Hepatocyte (in vitro differentiated cells): ENCODE data around the gene BORCS6. TPM values are rescaled to one million over a fixed set of nuclear protein-coding genes. Genes with fewer than 3 reads are reported as not detected.

ENCODE experiments used
- DNase-seq: peaks from one replicate; pipeline ENCODE4 v3.0.0-alpha.2; 2016; ENCODE audit warnings: low spot score
- H2AFZ ChIP-seq: fragments of 200-600 bp; sonication (generic); 2 replicates; pipeline ENCODE4 v1.6.0; 2016; ENCODE audit warnings: antibody characterized with exemption, mild to moderate bottlenecking
- H3K27ac ChIP-seq: fragments of 200-600 bp; sonication (generic); 2 replicates; pipeline ENCODE4 v1.5.1; 2016; ENCODE audit warnings: mild to moderate bottlenecking
- H3K27me3 ChIP-seq: fragments of 200-600 bp; sonication (generic); 2 replicates; pipeline ENCODE4 v1.6.1; 2016
- H3K36me3 ChIP-seq: fragments of 200-600 bp; sonication (generic); replicated peaks from 2 replicates; pipeline ENCODE4 v1.5.1; 2016; ENCODE audit warnings: low read depth; ENCODE audit not compliant: insufficient read depth
- H3K4me1 ChIP-seq: fragments of 200-600 bp; sonication (generic); 2 replicates; pipeline ENCODE4 v1.5.1; 2016; ENCODE audit warnings: mild to moderate bottlenecking, moderate library complexity; ENCODE audit not compliant: insufficient read depth
- H3K4me2 ChIP-seq: fragments of 200-600 bp; sonication (generic); 2 replicates; pipeline ENCODE4 v1.6.0; 2016
- H3K4me3 ChIP-seq: fragments of 200-600 bp; sonication (generic); 2 replicates; pipeline ENCODE4 v1.5.1; 2016; ENCODE audit warnings: mild to moderate bottlenecking
- H3K79me2 ChIP-seq: fragments of 200-600 bp; sonication (generic); 2 replicates; pipeline ENCODE4 v1.6.0; 2017; ENCODE audit warnings: mild to moderate bottlenecking
- H3K9me2 ChIP-seq: fragments of 200-600 bp; sonication (generic); replicated peaks from 2 replicates; pipeline ENCODE4 v1.6.0; 2017; ENCODE audit warnings: mild to moderate bottlenecking; ENCODE audit not compliant: insufficient read depth
- H3K9me3 ChIP-seq: fragments of 200-600 bp; sonication (generic); 2 replicates; pipeline ENCODE4 v1.5.1; 2016; ENCODE audit warnings: low read depth, mild to moderate bottlenecking
- H4K20me1 ChIP-seq: fragments of 200-600 bp; sonication (generic); 2 replicates; pipeline ENCODE4 v1.6.0; 2016; ENCODE audit warnings: mild to moderate bottlenecking; ENCODE audit not compliant: insufficient read depth, poor library complexity, severe bottlenecking
- EZH2 ChIP-seq: fragments of 200-600 bp; sonication (generic); IDR thresholded peaks from 2 replicates; pipeline ENCODE4 v1.6.1; 2016; ENCODE audit warnings: antibody characterized with exemption, mild to moderate bottlenecking, borderline replicate concordance
- EZH2phosphoT487 ChIP-seq: fragments of 200-600 bp; sonication (generic); IDR thresholded peaks from one replicate; pipeline ENCODE4 v1.6.1; 2018; ENCODE audit warnings: antibody characterized with exemption, mild to moderate bottlenecking, low read depth, moderate library complexity; ENCODE audit not compliant: unreplicated experiment, severe bottlenecking
- WGBS: methylation state at CpG from one replicate; pipeline ENCODE4 v1.1.6; 2016; ENCODE audit warnings: low lambda C conversion rate; ENCODE audit errors: missing lambda C conversion rate; 5-methylcytosine and 5-hydroxymethylcytosine counted together
- polyA plus RNA-seq: library from polyadenylated mRNA; unstranded; fragments of >200 nt; fragmentation: Nextera tagmentation; extraction: Ambion mirVana; gene quantifications from 2 replicates; pipeline ENCODE4 v1.2.1, GENCODE V29; 2016
- total RNA-seq: library from RNA; depleted of rRNA; stranded (reverse); fragments of >200 nt; gene quantifications from 2 replicates; pipeline ENCODE4 v1.2.3, GENCODE V29; 2014
- TF ChIP-seq, protein P1 (sequence below): fragments of 200-600 bp; sonication (generic); IDR thresholded peaks from 2 replicates; pipeline ENCODE4 v1.5.1; 2016; ENCODE audit warnings: antibody characterized with exemption, mild to moderate bottlenecking; ENCODE audit not compliant: poor library complexity

BORCS6 gene
- total and polyA plus RNA-seq, 2 experiments from 2014 or later, result 9.4 to 10.2 TPM

DNA sequence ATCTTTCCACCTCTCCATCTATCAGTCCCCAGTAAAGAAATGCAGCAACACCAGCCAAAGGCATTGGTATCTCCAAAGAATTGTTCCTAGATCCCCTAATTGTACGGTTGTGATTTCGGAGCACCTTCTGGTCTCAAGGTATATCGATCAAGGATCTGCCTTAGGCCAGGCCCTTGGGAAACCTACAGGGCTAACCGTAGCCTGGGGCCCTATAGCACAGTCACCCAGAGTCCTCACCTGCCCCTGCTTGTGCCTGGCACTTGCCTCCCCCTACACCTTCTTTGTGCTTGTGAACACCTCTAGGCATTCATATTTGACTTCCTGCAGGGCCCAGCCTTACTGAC, 37.2 kb upstream of the BORCS6 start:
- Histone ChIP-seq H4K20me1 (no peaks in the 10 kb centered on the region), H3K27ac (peak overlapping the region; percentile 94), H3K9me3 (no peaks in the 10 kb centered on the region), H3K4me1 (peaks cover 13% of the 10 kb centered on the region), H3K4me3 (peak overlapping the region; percentile 8), H3K79me2 (no peaks in the 10 kb centered on the region), H3K36me3 (no peaks in the 10 kb centered on the region), H3K9me2 (no peaks in the 10 kb centered on the region), H2AFZ (no peak overlapping the region), H3K4me2 (peak overlapping the region; percentile 70), H3K27me3 (no peaks in the 10 kb centered on the region)
- TF ChIP-seq EZH2phosphoT487, result no peak
- TF ChIP-seq EZH2, result no peak
- TF ChIP-seq, protein P1, sequence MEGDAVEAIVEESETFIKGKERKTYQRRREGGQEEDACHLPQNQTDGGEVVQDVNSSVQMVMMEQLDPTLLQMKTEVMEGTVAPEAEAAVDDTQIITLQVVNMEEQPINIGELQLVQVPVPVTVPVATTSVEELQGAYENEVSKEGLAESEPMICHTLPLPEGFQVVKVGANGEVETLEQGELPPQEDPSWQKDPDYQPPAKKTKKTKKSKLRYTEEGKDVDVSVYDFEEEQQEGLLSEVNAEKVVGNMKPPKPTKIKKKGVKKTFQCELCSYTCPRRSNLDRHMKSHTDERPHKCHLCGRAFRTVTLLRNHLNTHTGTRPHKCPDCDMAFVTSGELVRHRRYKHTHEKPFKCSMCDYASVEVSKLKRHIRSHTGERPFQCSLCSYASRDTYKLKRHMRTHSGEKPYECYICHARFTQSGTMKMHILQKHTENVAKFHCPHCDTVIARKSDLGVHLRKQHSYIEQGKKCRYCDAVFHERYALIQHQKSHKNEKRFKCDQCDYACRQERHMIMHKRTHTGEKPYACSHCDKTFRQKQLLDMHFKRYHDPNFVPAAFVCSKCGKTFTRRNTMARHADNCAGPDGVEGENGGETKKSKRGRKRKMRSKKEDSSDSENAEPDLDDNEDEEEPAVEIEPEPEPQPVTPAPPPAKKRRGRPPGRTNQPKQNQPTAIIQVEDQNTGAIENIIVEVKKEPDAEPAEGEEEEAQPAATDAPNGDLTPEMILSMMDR, result no peak
- DNase-seq, result no peak
- 86% methylated on average over 4 of the region's 4 CpGs for WGBS

DNA sequence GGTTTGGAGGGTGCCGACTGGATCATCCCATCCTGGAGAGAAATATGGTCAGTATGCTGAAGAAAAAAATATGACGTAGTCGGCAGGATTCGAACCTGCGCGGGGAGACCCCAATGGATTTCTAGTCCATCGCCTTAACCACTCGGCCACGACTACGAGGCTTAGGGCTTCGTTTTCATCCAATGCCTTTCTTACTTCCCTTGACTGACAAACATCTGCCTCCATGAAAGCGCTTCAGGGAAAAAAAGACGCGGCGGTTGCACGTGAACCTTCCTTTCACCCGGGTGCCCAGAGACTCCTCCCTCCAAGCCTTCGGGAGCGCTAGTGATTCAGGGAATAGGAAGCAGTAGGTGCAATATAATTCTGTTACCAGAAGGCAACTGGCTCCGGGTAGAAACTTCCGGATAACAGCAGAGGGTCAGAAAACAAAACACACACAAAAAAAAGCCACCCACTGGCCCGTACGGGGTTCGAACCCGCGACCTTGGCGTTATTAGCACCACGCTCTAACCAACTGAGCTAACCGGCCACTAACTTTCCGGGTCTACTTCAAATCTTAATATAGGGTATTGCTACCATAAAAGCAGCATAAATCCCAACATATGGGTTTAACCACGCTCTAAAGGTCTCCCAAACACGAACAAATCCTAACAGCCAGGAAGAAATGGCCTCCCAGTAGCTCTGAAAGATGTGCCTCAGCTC, 36.7 kb upstream of the BORCS6 start:
- H3K27ac ChIP-seq, result peak overlapping the region; percentile 94
- H4K20me1 ChIP-seq, result no peaks in the 10 kb centered on the region
- H3K79me2 ChIP-seq, result no peaks in the 10 kb centered on the region
- peak overlapping the region; percentile 8 for H3K4me3 ChIP-seq
- TF ChIP-seq, protein P1, result no peak
- TF ChIP-seq EZH2 (no peak), EZH2phosphoT487 (no peak)
- H3K4me1 ChIP-seq, result peaks cover 13% of the 10 kb centered on the region
- no peaks in the 10 kb centered on the region for H3K36me3 ChIP-seq
- no peaks in the 10 kb centered on the region for H3K9me3 ChIP-seq
- no peaks in the 10 kb centered on the region for H3K9me2 ChIP-seq
- H3K27me3 ChIP-seq, result no peaks in the 10 kb centered on the region
- 6% methylated on average over 32 of the region's 32 CpGs for WGBS
- no peak overlapping the region for H2AFZ ChIP-seq
- peak; percentile 94 for DNase-seq
- H3K4me2 ChIP-seq, result peak overlapping the region; percentile 70

DNA sequence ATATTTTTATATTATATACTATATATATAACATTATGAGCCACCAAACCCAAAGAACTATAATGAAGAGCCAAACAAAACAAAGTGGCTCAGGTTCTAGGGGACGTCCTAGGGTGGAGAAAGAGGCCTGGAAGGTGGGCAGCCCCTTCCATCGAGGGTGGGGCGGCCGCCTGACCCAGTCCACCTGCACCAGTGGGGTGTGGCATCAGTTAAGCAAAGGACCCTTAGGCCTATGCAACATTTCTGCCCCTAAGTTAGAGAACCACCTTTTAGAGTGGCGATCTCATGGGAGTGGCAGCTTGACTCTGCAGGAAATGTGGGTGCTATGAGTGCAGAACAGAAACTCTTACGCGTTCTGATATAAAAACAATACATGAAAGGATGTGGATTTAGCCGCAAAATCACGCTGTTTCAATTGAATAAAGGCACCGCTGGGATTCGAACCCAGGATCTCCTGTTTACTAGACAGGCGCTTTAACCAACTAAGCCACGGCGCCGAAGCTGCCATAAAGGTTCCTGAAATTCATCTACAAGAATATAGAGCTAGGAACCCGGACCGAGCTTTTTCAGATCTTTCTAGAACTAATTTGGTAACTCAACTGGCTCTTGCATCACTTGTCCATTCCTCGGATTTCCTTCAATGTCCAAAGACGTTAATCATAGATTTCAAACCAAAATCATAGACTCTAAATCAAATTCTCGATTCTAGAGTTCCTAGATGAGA, 36.0 kb upstream of the BORCS6 start:
- no peak overlapping the region for H2AFZ ChIP-seq
- no peaks in the 10 kb centered on the region for H3K79me2 ChIP-seq
- H3K4me1 ChIP-seq, result peaks cover 13% of the 10 kb centered on the region
- H3K27ac ChIP-seq, result peak overlapping the region; percentile 94
- no peaks in the 10 kb centered on the region for H3K36me3 ChIP-seq
- H3K9me3 ChIP-seq, result no peaks in the 10 kb centered on the region
- TF ChIP-seq EZH2 (no peak), EZH2phosphoT487 (no peak)
- TF ChIP-seq, protein P1, result no peak
- no peaks in the 10 kb centered on the region for H3K27me3 ChIP-seq
- H3K4me3 ChIP-seq, result no peak overlapping the region
- no peaks in the 10 kb centered on the region for H3K9me2 ChIP-seq
- DNase-seq, result peak; percentile 76
- WGBS, result 44% methylated on average over 20 of the region's 20 CpGs
- peak overlapping the region; percentile 70 for H3K4me2 ChIP-seq
- no peaks in the 10 kb centered on the region for H4K20me1 ChIP-seq
